HEK293T (cell line): Measurements from ENCODE around the gene NCOA7.

Source experiments
- CTCF ChIA-PET: fragments of 350-600 bp; formaldehyde crosslinking; extraction: SDS; loops from one replicate; lab custom pipeline; 2021; ENCODE audit warnings: antibody characterized with exemption, inconsistent platforms; lab: Yijun Ruan, JAX
- POLR2A ChIA-PET: fragments of 350-600 bp; formaldehyde crosslinking; extraction: SDS; loops from one replicate; lab custom pipeline; 2020; ENCODE audit warnings: antibody characterized with exemption, inconsistent platforms; lab: Yijun Ruan, JAX
- DNase-seq: peaks from one replicate; pipeline ENCODE4 v3.0.0; 2012; ENCODE audit warnings: mixed read lengths; ENCODE audit errors: extremely low spot score
- ARNT ChIP-seq: fragments of 450-650 bp; IDR thresholded peaks from 2 replicates; pipeline ENCODE4 v1.6.1; 2017; ENCODE audit warnings: mild to moderate bottlenecking
- BHLHE40 ChIP-seq: fragments of 450-650 bp; IDR thresholded peaks from 2 replicates; pipeline ENCODE4 v1.6.1; 2016; ENCODE audit warnings: mild to moderate bottlenecking, moderate library complexity, borderline replicate concordance
- CTBP1 ChIP-seq: fragments of 450-650 bp; IDR thresholded peaks from 2 replicates; pipeline ENCODE4 v1.6.1; 2016; ENCODE audit warnings: borderline replicate concordance
- ELF4 ChIP-seq: fragments of 450-650 bp; IDR thresholded peaks from 2 replicates; pipeline ENCODE4 v1.6.1; 2017; ENCODE audit warnings: antibody characterized with exemption
- FOXA1 ChIP-seq: fragments of 450-650 bp; IDR thresholded peaks from 2 replicates; pipeline ENCODE4 v1.6.1; 2016; ENCODE audit warnings: mild to moderate bottlenecking
- FOXK2 ChIP-seq: fragments of 450-650 bp; IDR thresholded peaks from 2 replicates; pipeline ENCODE4 v1.6.1; 2016; ENCODE audit warnings: mild to moderate bottlenecking
- FOXM1 ChIP-seq: fragments of 450-650 bp; IDR thresholded peaks from 2 replicates; pipeline ENCODE4 v1.6.1; 2017; ENCODE audit warnings: mild to moderate bottlenecking, borderline replicate concordance
- HDGF ChIP-seq: fragments of 450-650 bp; IDR thresholded peaks from 2 replicates; pipeline ENCODE4 v1.6.1; 2017; ENCODE audit warnings: antibody characterized with exemption, borderline replicate concordance
- L3MBTL2 ChIP-seq: fragments of 450-650 bp; conservative IDR thresholded peaks from 2 replicates; pipeline ENCODE4 v1.6.1; 2016; ENCODE audit warnings: mild to moderate bottlenecking
- LEF1 ChIP-seq: fragments of 450-650 bp; IDR thresholded peaks from 2 replicates; pipeline ENCODE4 v1.6.1; 2017; ENCODE audit warnings: mild to moderate bottlenecking, borderline replicate concordance
- NFRKB ChIP-seq: fragments of 450-650 bp; IDR thresholded peaks from 2 replicates; pipeline ENCODE4 v1.6.1; 2016; ENCODE audit warnings: mild to moderate bottlenecking, moderate library complexity
- PKNOX1 ChIP-seq: fragments of 450-650 bp; IDR thresholded peaks from 2 replicates; pipeline ENCODE4 v1.6.1; 2016
- SP1 ChIP-seq: fragments of 450-650 bp; IDR thresholded peaks from 2 replicates; pipeline ENCODE4 v1.6.1; 2017
- SUZ12 ChIP-seq: fragments of 450-650 bp; IDR thresholded peaks from 2 replicates; pipeline ENCODE4 v1.6.1; 2016; ENCODE audit warnings: mild to moderate bottlenecking
- TARDBP ChIP-seq: fragments of 450-650 bp; IDR thresholded peaks from 2 replicates; pipeline ENCODE4 v1.6.1; 2016
- ZNF384 ChIP-seq: fragments of 450-650 bp; IDR thresholded peaks from 2 replicates; pipeline ENCODE4 v1.6.1; 2016

NCOA7 gene

GRCh38 chr6:125792172-125792571, 1.4 kb downstream of the NCOA7 start:
- CTCF ChIA-PET, result interaction anchor here (0.6 to 4.2 kb wide), 14 partner anchors 11 to 438 kb away, joined by 3 to 25 read pairs (median 4); partner anchors contain the start of gene HINT3
- TF ChIP-seq L3MBTL2 (no peak), ARNT (no peak), PKNOX1 (no peak), NFRKB (no peak), CTBP1 (no peak), SP1 (no peak), FOXM1 (no peak), TARDBP (no peak), LEF1 (no peak), FOXA1 (no peak), SUZ12 (no peak)
- POLR2A ChIA-PET, result interaction anchor here (1.6 to 3.6 kb wide), 4 partner anchors 11 to 194 kb away, joined by 5 to 87 read pairs (median 42); partner anchors contain the start of genes HINT3 and TRMT11
- no peak for DNase-seq

DNA sequence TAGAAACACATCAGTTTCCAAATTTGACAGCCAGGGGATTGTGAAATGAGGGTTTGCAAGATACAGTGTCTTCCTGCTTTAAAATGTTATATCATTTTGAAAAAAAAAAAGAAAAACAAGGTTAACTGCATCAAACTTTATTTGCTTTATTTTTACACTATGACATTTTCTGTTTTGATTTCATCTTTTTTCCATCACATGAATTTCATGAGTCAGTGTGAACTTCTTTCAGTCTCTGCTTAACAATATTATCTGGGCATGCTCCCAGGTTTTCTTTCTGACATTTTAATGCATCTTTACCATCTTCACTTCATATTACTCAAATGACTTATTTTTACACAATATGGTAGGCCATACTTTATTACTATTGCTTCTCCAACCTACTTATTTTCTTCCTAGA, 1.9 kb downstream of the NCOA7 start:
- CTCF ChIA-PET, result interaction anchor here (0.7 to 4.2 kb wide), 4 partner anchors 18 to 208 kb away, joined by 3 to 25 read pairs (median 6); partner anchors contain the start of gene HINT3
- POLR2A ChIA-PET, result interaction anchor here (1.0 kb wide), 1 partner anchor 154 kb away, joined by 3 read pairs; no protein-coding TSS in a partner anchor
- TF ChIP-seq FOXM1 (no peak), CTBP1 (no peak), ELF4 (no peak)
- no peak for DNase-seq

GRCh38 chr6:125793280-125793679, 2.5 kb downstream of the NCOA7 start:
- ChIA-PET CTCF (interaction anchor here (0.7 to 4.2 kb wide), 2 partner anchors 163 to 208 kb away, joined by 3 to 25 read pairs; partner anchors contain the start of gene HINT3), POLR2A (interaction anchor here (1.0 to 1.7 kb wide), 3 partner anchors 12 to 160 kb away, joined by 3 to 9 read pairs (median 3); no protein-coding TSS in a partner anchor)
- no peak for DNase-seq
- no peak for TF ChIP-seq PKNOX1
- TF ChIP-seq TARDBP, result no peak
- TF ChIP-seq ARNT, result no peak
- no peak for TF ChIP-seq SUZ12
- TF ChIP-seq ZNF384, result no peak
- no peak for TF ChIP-seq CTBP1
- TF ChIP-seq BHLHE40, result no peak

DNA sequence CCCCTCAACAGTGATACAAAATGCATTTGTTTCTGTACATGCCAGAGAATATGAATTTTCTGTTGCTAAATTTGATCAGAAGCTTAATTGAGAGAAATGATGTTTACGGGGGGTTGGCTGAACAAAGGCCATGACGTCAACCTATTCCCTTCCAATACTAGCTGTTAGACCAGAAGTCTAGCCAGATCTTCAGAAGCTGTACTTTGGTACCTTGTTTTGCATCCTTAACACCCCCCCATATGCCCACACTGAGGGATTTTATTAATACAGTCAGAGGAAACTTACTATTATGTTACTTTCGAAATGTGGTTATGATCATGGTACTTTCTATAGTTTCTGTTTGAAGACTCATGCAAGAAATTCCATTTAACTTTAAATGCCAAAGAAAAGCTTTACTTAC, 3.1 kb downstream of the NCOA7 start:
- DNase-seq, result no peak

DNA sequence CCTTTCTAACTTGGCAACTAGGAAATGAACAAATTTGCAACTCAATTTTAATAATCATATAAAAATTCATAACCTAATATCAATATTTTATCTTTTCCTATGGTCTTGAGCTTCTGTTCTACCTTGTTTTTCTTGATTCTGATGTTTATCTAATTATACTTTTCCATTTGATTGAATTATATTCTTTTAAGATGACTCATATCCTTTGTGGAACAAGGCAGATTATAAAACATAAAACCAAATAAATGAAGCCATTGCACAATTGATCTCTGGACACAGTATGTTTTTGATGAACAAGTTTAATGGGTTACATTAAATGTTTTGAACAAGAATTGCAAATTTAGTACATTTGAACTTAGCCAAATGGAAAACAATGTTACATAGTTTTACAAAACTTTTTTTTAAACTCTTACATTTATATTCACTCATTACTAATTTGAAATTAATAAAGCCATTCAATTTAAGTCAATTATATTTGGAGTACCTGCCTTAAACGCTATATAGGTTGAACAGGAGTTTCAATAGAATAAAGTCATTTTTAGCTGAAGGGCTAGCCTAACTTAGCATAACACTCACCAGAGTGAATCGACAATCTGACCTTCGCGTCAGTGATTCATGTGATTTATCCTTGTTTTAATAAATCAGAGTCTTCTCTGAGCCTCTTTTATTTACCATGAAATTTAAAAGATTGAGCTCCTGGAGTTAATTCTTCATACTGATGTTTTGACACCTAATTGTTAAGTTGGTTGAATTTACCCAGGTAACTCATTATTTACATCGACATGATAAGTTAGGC, 3.8 kb downstream of the NCOA7 start:
- ChIA-PET CTCF (interaction anchor here (1.3 kb wide), 1 partner anchor 112 kb away, joined by 3 read pairs; no protein-coding TSS in a partner anchor), POLR2A (interaction anchor here (1.2 to 1.7 kb wide), 3 partner anchors 14 to 161 kb away, joined by 3 to 9 read pairs (median 4); no protein-coding TSS in a partner anchor)
- no peak for TF ChIP-seq FOXK2
- no peak for TF ChIP-seq NFRKB
- no peak for TF ChIP-seq ZNF384
- TF ChIP-seq ARNT, result no peak
- TF ChIP-seq CTBP1, result no peak
- TF ChIP-seq HDGF, result no peak
- TF ChIP-seq LEF1, result no peak
- DNase-seq, result no peak

More for the DNA sequence above, 3.1 kb downstream of the NCOA7 start:
- ChIA-PET CTCF (interaction anchor here (1.3 kb wide), 1 partner anchor 112 kb away, joined by 3 read pairs; no protein-coding TSS in a partner anchor), POLR2A (interaction anchor here (1.0 to 1.7 kb wide), 4 partner anchors 13 to 161 kb away, joined by 3 to 9 read pairs (median 4); no protein-coding TSS in a partner anchor)
- TF ChIP-seq BHLHE40, result no peak
- no peak for TF ChIP-seq ARNT
- no peak for TF ChIP-seq L3MBTL2
- TF ChIP-seq NFRKB, result no peak

- TF ChIP-seq L3MBTL2 (no peak), FOXK2 (no peak), NFRKB (no peak), BHLHE40 (no peak), TARDBP (no peak), LEF1 (no peak), PKNOX1 (no peak), FOXM1 (no peak), CTBP1 (no peak), SUZ12 (no peak), HDGF (no peak), SP1 (no peak), ZNF384 (no peak), ARNT (no peak), FOXA1 (no peak), ELF4 (no peak)
- CTCF ChIA-PET, result interaction anchor here (0.6 kb wide), 1 partner anchor 63 kb away, joined by 3 read pairs; no protein-coding TSS in a partner anchor
- no peak for DNase-seq
- POLR2A ChIA-PET, result no interaction called here
Measured at GRCh38 chr6:125795301-125795700, 4.5 kb downstream of the NCOA7 start.
